HepG2 (cell line): ENCODE data around the gene INO80B. TPM values are rescaled to one million over a fixed set of nuclear protein-coding genes. Genes with fewer than 3 reads are reported as not detected.

Experiments
- ATAD3A ChIP-seq: sonication (generic); formaldehyde crosslinking; IDR thresholded peaks from 2 replicates; pipeline ENCODE4 v1.4.0; 2020; ENCODE audit warnings: missing genetic modification reagents
- EHMT2 ChIP-seq: fragments of 200-600 bp; sonication (generic); IDR thresholded peaks from 2 replicates; pipeline ENCODE4 v1.7.0; 2017; ENCODE audit warnings: antibody characterized with exemption, low read depth, low read length, borderline replicate concordance
- ELF1 ChIP-seq: sonication (generic); formaldehyde crosslinking; IDR thresholded peaks from 2 replicates; pipeline ENCODE4 v1.4.0; 2020; ENCODE audit warnings: missing genetic modification reagents
- FIP1L1 ChIP-seq: fragments of 200-400 bp; formaldehyde crosslinking; IDR thresholded peaks from 2 replicates; pipeline ENCODE4 v1.6.1; 2018; ENCODE audit warnings: low read depth, mild to moderate bottlenecking, low read length, moderate library complexity, borderline replicate concordance; ENCODE audit not compliant: insufficient read depth
- FOXP4 ChIP-seq: sonication (generic); formaldehyde crosslinking; IDR thresholded peaks from 2 replicates; pipeline ENCODE4 v1.4.0; 2020; ENCODE audit warnings: missing genetic modification reagents
- NFATC3 ChIP-seq: sonication (generic); formaldehyde crosslinking; IDR thresholded peaks from 2 replicates; pipeline ENCODE4 v1.5.1; 2020; ENCODE audit warnings: mild to moderate bottlenecking, missing genetic modification reagents
- ONECUT2 ChIP-seq: sonication (generic); formaldehyde crosslinking; IDR thresholded peaks from 2 replicates; pipeline ENCODE4 v1.4.0; 2020; ENCODE audit warnings: missing genetic modification reagents
- PCBP2 ChIP-seq: fragments of 200-400 bp; formaldehyde crosslinking; optimal IDR thresholded peaks from 2 replicates; pipeline ENCODE3; 2018; ENCODE audit warnings: low read length, low read depth; ENCODE audit not compliant: poor library complexity, severe bottlenecking
- PRDM15 ChIP-seq: sonication (generic); formaldehyde crosslinking; IDR thresholded peaks from 2 replicates; pipeline ENCODE4 v1.4.0; 2020; ENCODE audit warnings: missing genetic modification reagents
- PREB ChIP-seq: sonication (generic); formaldehyde crosslinking; IDR thresholded peaks from 2 replicates; pipeline ENCODE4 v1.4.0; 2020; ENCODE audit warnings: missing genetic modification reagents
- RELA ChIP-seq: sonication (generic); formaldehyde crosslinking; IDR thresholded peaks from 2 replicates; pipeline ENCODE4 v1.4.0; 2020; ENCODE audit warnings: missing genetic modification reagents
- RNF219 ChIP-seq: sonication (generic); formaldehyde crosslinking; IDR thresholded peaks from 2 replicates; pipeline ENCODE4 v1.5.0; 2020; ENCODE audit warnings: mild to moderate bottlenecking, missing genetic modification reagents
- TFDP2 ChIP-seq: sonication (generic); formaldehyde crosslinking; IDR thresholded peaks from 2 replicates; pipeline ENCODE4 v1.4.0; 2020; ENCODE audit warnings: missing genetic modification reagents
- TFE3 ChIP-seq: IDR thresholded peaks from 2 replicates; pipeline ENCODE4 v1.6.1; 2016
- TGIF2 ChIP-seq: IDR thresholded peaks from 2 replicates; pipeline ENCODE4 v1.6.1; 2016; ENCODE audit warnings: control low read depth, missing compliant biosample characterization
- ZNF564 ChIP-seq: sonication (generic); formaldehyde crosslinking; IDR thresholded peaks from 2 replicates; pipeline ENCODE4 v1.8.1; 2023; ENCODE audit warnings: mild to moderate bottlenecking, missing genetic modification reagents
- ZNF672 ChIP-seq: sonication (generic); formaldehyde crosslinking; IDR thresholded peaks from 2 replicates; pipeline ENCODE4 v1.8.1; 2022; ENCODE audit warnings: missing genetic modification reagents
- polyA plus RNA-seq, 8 experiments: library from polyadenylated mRNA; depleted of rRNA in 3 of 8; stranded (reverse) in 7 of 8; unstranded in 1 of 8; fragments of >200 nt; fragmentation: Illumina TruSeq in 4 of 8; extraction: Trizol in 4 of 8; gene quantifications; 2 replicates each; pipeline versions ENCODE4 v1.2.1 to v1.2.3, GENCODE V29; 2011 to 2016; ENCODE audit warnings: low read depth in 4 of 8, missing spikeins in 1 of 8, mixed read lengths in 1 of 8; ENCODE audit not compliant: insufficient read depth in 1 of 8
- total RNA-seq, 5 experiments: library from RNA; depleted of rRNA; stranded (reverse); fragments of >200 nt; fragmentation: Illumina TruSeq; extraction: Trizol; gene quantifications; 2 replicates each; pipeline ENCODE4 v1.2.3, GENCODE V29; 2016; ENCODE audit warnings: low read depth in 1 of 5

INO80B gene
- total and polyA plus RNA-seq, 2 of the 13 experiments (the other 11 are each of a cell fraction or from before 2014, with no cell fraction given), result 6.2 to 14.5 TPM

- TF ChIP-seq TFDP2 (CRISPR knock-in tag) (peak; percentile 37; the same call in 1 of the 2 replicates), ZNF672 (CRISPR knock-in tag) (peak; percentile 91), ONECUT2 (CRISPR knock-in tag) (peak; percentile 99), ELF1 (no peak), PCBP2 (no peak), PRDM15 (no peak), ZNF564 (CRISPR knock-in tag) (no peak), TGIF2 (no peak), PREB (no peak), RNF219 (CRISPR knock-in tag) (no peak), TFE3 (CRISPR knock-in tag) (no peak), RELA (CRISPR knock-in tag) (no peak), FIP1L1 (no peak), FOXP4 (CRISPR knock-in tag) (peak; percentile 79), ATAD3A (CRISPR knock-in tag) (no peak), EHMT2 (peak; percentile 73; the same call in 1 of the 2 replicates), NFATC3 (CRISPR knock-in tag) (peak; percentile 39; the same call in 1 of the 2 replicates)
Observed at GRCh38 chr2:74488643-74489481, 34.0 kb downstream of the INO80B start (continued).
